Small intestine (tissue), 7 donors: Measurements from ENCODE around the gene NR6A1. TPM values are rescaled to one million over a fixed set of nuclear protein-coding genes. Genes with fewer than 3 reads are reported as not detected.
"Not testable (repeated sequence)": the region's sequence is repeated elsewhere in the genome, so short reads cannot be mapped to it uniquely, and the experiment has no call there.

Experiments
- DNase-seq, 2 donors: peaks; one replicate each; pipeline versions ENCODE4 v3.0.0 to v3.0.0-alpha.2; 2013
- FAIRE-seq: peaks from 2 replicates; lab custom pipeline; 2012; peaks lifted over from hg19 to GRCh38; lab: Jason Lieb, UNC
- H3K27ac ChIP-seq, 3 donors: one replicate each; pipeline ENCODE4 v1.5.1; 2013; ENCODE audit warnings: low read length in 2 of 3, mild to moderate bottlenecking in 2 of 3, control low read depth in 1 of 3, inconsistent platforms in 1 of 3, low read depth in 1 of 3, moderate library complexity in 1 of 3
- H3K27me3 ChIP-seq, 3 donors: one replicate each; pipeline ENCODE4 v1.6.1; 2013; ENCODE audit warnings: low read length in 3 of 3, inconsistent platforms in 1 of 3; ENCODE audit not compliant: control insufficient read depth in 3 of 3, insufficient read depth in 3 of 3
- H3K36me3 ChIP-seq, 3 donors: one replicate each; pipeline ENCODE4 v1.6.1; 2013; ENCODE audit warnings: low read length in 3 of 3, inconsistent platforms in 1 of 3, low read depth in 1 of 3, mild to moderate bottlenecking in 1 of 3, moderate library complexity in 1 of 3; ENCODE audit not compliant: control insufficient read depth in 3 of 3, insufficient read depth in 2 of 3
- H3K4me1 ChIP-seq, 3 donors: one replicate each; pipeline ENCODE4 v1.6.1; 2013; ENCODE audit warnings: low read length in 2 of 3, inconsistent platforms in 1 of 3, low read depth in 1 of 3, mild to moderate bottlenecking in 1 of 3, moderate library complexity in 1 of 3; ENCODE audit not compliant: control insufficient read depth in 3 of 3, insufficient read depth in 2 of 3
- H3K4me3 ChIP-seq, 3 donors: one replicate each; pipeline ENCODE4 v1.5.1; 2013; ENCODE audit warnings: low read length in 3 of 3, control low read depth in 1 of 3, inconsistent platforms in 1 of 3, low read depth in 1 of 3, mild to moderate bottlenecking in 1 of 3, moderate library complexity in 1 of 3
- H3K9me3 ChIP-seq, 2 donors: one replicate each; pipeline ENCODE4 v1.6.1; 2013; ENCODE audit warnings: low read depth in 1 of 2, low read length in 1 of 2; ENCODE audit not compliant: control insufficient read depth in 2 of 2, insufficient read depth in 1 of 2
- whole genome bisulfite sequencing, 3 donors: extraction: QIAGEN DNeasy Blood & Tissue Kit; methylation state at CpG; one replicate each; pipeline ENCODE4 v1.1.7; 2013; 5-methylcytosine and 5-hydroxymethylcytosine counted together
- polyA plus RNA-seq, 4 donors: library from polyadenylated mRNA; stranded (reverse) in 3 of 4; unstranded in 1 of 4; fragments of 200-250 nt in 3 of 4; fragments of 120-200 nt in 1 of 4; gene quantifications; one replicate each; pipeline versions ENCODE4 v1.2.1 to v1.2.3, GENCODE V29; 2013
- donor health status: healthy with polysubstance abuse.
- donor health status: control.
- donor health status: control.
- donor health status: Bipolar disorder and iron deficiency.
- donor health status: healthy.

Gene NR6A1
- polyA plus RNA-seq, 4 donors = 2.3 to 6.0 (median 4.0) TPM

GRCh38 chr9:124739360-124739759, 31.8 kb downstream of the NR6A1 start:
- Histone ChIP-seq H3K4me3 (no peak overlapping the region), H3K36me3 (no peaks in the 10 kb centered on the region), H3K4me1 (peaks cover 0 to 3% (median 2%) of the 10 kb centered on the region in 3 donors), H3K9me3 (no peaks in the 10 kb centered on the region), H3K27me3 (no peaks in the 10 kb centered on the region), H3K27ac (no peak overlapping the region)
- no peak for DNase-seq
- WGBS, 3 donors = 81 to 93% (median 89%) methylated on average over 2 of the region's 2 CpGs
- no peak for FAIRE-seq

GRCh38 chr9:124738075-124738474, 33.0 kb downstream of the NR6A1 start:
- H3K27ac ChIP-seq, H3K4me3 ChIP-seq, DNase-seq, H3K9me3 ChIP-seq, H3K4me1 ChIP-seq, H3K36me3 ChIP-seq, FAIRE-seq, H3K27me3 ChIP-seq: not testable (repeated sequence)
- WGBS, 3 donors = 96 to 99% (median 98%) methylated on average over 7 of the region's 7 CpGs

GRCh38 chr9:124735121-124735520, 36.0 kb downstream of the NR6A1 start:
- Histone ChIP-seq H3K4me3 (no peak overlapping the region), H3K27ac (peak overlapping the region in 2 of 3 donors; percentile 20 to 64), H3K4me1 (peaks cover 0 to 4% (median 3%) of the 10 kb centered on the region in 3 donors), H3K9me3 (no peaks in the 10 kb centered on the region), H3K27me3 (no peaks in the 10 kb centered on the region), H3K36me3 (no peaks in the 10 kb centered on the region)
- DNase-seq (no peak), FAIRE-seq (no peak)

GRCh38 chr9:124734741-124735083, 36.4 kb downstream of the NR6A1 start:
- DNase-seq, H3K4me1 ChIP-seq, H3K27me3 ChIP-seq, H3K4me3 ChIP-seq, FAIRE-seq, H3K9me3 ChIP-seq, H3K36me3 ChIP-seq: not testable (repeated sequence)
- WGBS, 3 donors = 86 to 91% (median 89%) methylated on average over 7 of the region's 7 CpGs
- H3K27ac ChIP-seq = peak overlapping the region; percentile 51 to 73 (median 55)

GRCh38 chr9:124733964-124734740, 37.0 kb downstream of the NR6A1 start:
- Histone ChIP-seq H3K36me3 (no peaks in the 10 kb centered on the region), H3K27ac (peak overlapping the region; percentile 51 to 73 (median 55)), H3K9me3 (no peaks in the 10 kb centered on the region), H3K4me1 (peaks cover 0 to 4% (median 3%) of the 10 kb centered on the region in 3 donors), H3K27me3 (no peaks in the 10 kb centered on the region), H3K4me3 (no peak overlapping the region)
- FAIRE-seq = no peak
- WGBS, 3 donors = 25 to 59% (median 45%) methylated on average over 14 of the region's 14 CpGs
- DNase-seq = peak; percentile 85 to 96

GRCh38 chr9:124730772-124731171, 40.3 kb downstream of the NR6A1 start:
- Histone ChIP-seq H3K27me3 (no peaks in the 10 kb centered on the region), H3K36me3 (no peaks in the 10 kb centered on the region), H3K9me3 (no peaks in the 10 kb centered on the region), H3K4me3 (no peak overlapping the region), H3K27ac (no peak overlapping the region), H3K4me1 (peaks cover 0 to 4% (median 3%) of the 10 kb centered on the region in 3 donors)
- FAIRE-seq (no peak), DNase-seq (peak in 1 of 2 donors; percentile 84)
- 74 to 90% (median 84%) methylated on average over 2 of the region's 2 CpGs for WGBS, 3 donors

GRCh38 chr9:124726886-124727285, 44.2 kb downstream of the NR6A1 start:
- FAIRE-seq = no peak
- H3K9me3 ChIP-seq = no peaks in the 10 kb centered on the region
- H3K27me3 ChIP-seq = no peaks in the 10 kb centered on the region
- no peak for DNase-seq
- H3K4me3 ChIP-seq = no peak overlapping the region
- H3K4me1 ChIP-seq = peaks cover 2 to 11% (median 4%) of the 10 kb centered on the region in 3 donors
- 65 to 77% (median 68%) methylated on average over 1 of the region's 1 CpG for WGBS, 3 donors
- no peaks in the 10 kb centered on the region for H3K36me3 ChIP-seq
- H3K27ac ChIP-seq = no peak overlapping the region

GRCh38 chr9:124725068-124725452, 46.1 kb downstream of the NR6A1 start:
- Histone ChIP-seq H3K36me3 (no peaks in the 10 kb centered on the region), H3K9me3 (no peaks in the 10 kb centered on the region), H3K27me3 (no peaks in the 10 kb centered on the region), H3K4me1 (peaks cover 6 to 17% (median 7%) of the 10 kb centered on the region in 3 donors), H3K27ac (peak overlapping the region; percentile 24 to 84 (median 73)), H3K4me3 (no peak overlapping the region)
- DNase-seq (peak; percentile 56 to 76), FAIRE-seq (no peak)
- WGBS, 3 donors = 18 to 41% (median 39%) methylated on average over 5 of the region's 5 CpGs
